Psoas muscle (tissue), 8 donors: ENCODE results near the gene TENM3. TPM values are rescaled to one million over a fixed set of nuclear protein-coding genes. Genes with fewer than 3 reads are reported as not detected.

ENCODE experiments used
- ATAC-seq, 4 donors: fragments of 200-7000 bp; cut with Tn5 transposase; one replicate each; pipeline ENCODE4 v1.9.1; 2020; ENCODE audit warnings: moderate library complexity in 3 of 4, mild to moderate bottlenecking in 2 of 4
- DNase-seq, 2 donors: peaks; one replicate each; pipeline ENCODE4 v3.0.0-alpha.2; 2020
- H3K27ac ChIP-seq: fragments of 200-600 bp; one replicate; pipeline ENCODE4 v1.8.0; 2022
- H3K27me3 ChIP-seq, 3 donors: fragments of 200-600 bp in 1 of 3; one replicate each; pipeline versions ENCODE4 v1.6.1 to v1.8.0; 2013 to 2022; ENCODE audit warnings: low read length in 2 of 3, mild to moderate bottlenecking in 2 of 3, moderate library complexity in 1 of 3; ENCODE audit not compliant: insufficient read depth in 3 of 3
- H3K36me3 ChIP-seq, 2 donors: fragments of 200-600 bp in 1 of 2; one replicate each; pipeline versions ENCODE4 v1.6.1 to v1.8.0; 2013 to 2022; ENCODE audit warnings: low read depth in 1 of 2, mild to moderate bottlenecking in 1 of 2, moderate library complexity in 1 of 2; ENCODE audit not compliant: insufficient read depth in 1 of 2
- H3K4me1 ChIP-seq: fragments of 200-600 bp; one replicate; pipeline ENCODE4 v1.8.0; 2022
- H3K4me3 ChIP-seq: fragments of 200-600 bp; one replicate; pipeline ENCODE4 v1.8.0; 2022; ENCODE audit warnings: mild to moderate bottlenecking
- H3K9me3 ChIP-seq: fragments of 200-600 bp; one replicate; pipeline ENCODE4 v1.8.0; 2022
- CTCF ChIP-seq: fragments of 200-600 bp; IDR thresholded peaks from one replicate; pipeline ENCODE4 v1.8.0; 2022; ENCODE audit warnings: antibody characterized with exemption
- WGBS, 3 donors: extraction: QIAGEN DNeasy Blood & Tissue Kit; methylation state at CpG; one replicate each; pipeline versions ENCODE4 v1.1.6 to v1.1.7; 2013; 5-methylcytosine and 5-hydroxymethylcytosine counted together
- intact Hi-C, 2 donors: fragments of 100-400 bp; cut with DNase I; formaldehyde crosslinking; loops; one replicate each; pipeline versions ENCODE4 v1.11.0 to v1.14.2; 2022
- polyA plus RNA-seq, 3 donors: library from polyadenylated mRNA; stranded (reverse); fragments of 200-250 nt; gene quantifications; one replicate each; pipeline ENCODE4 v1.2.3, GENCODE V29; 2013
- total RNA-seq, 4 donors: library from RNA; stranded (reverse); fragmentation: NEBNext Ultra II Directional in 2 of 4; extraction: Animal tissue kit (Norgen Biotek cat#: 25700) in 2 of 4; gene quantifications; one replicate each; pipeline versions ENCODE4 v1.2.1 to v1.2.4, GENCODE V29; 2021 to 2023
- donor health status: healthy with polysubstance abuse.
- donor health status: DM: no; HTN: no; CAD: no; lungs with moderate emphysema.
- donor health status: Bipolar disorder and iron deficiency.
- donor health status: healthy.
- donor health status: DM: yes; HTN: yes; CAD: no.
- donor health status: DM: no; HTN: no; CAD: no.
- donor health status: DM: no; HTN: no; CAD: no.
- donor health status: DM: yes; HTN: yes; CAD: no.

The TENM3 gene
- total and polyA plus RNA-seq, 7 donors, result 0.48 to 11.6 (median 5.3) TPM

DNA sequence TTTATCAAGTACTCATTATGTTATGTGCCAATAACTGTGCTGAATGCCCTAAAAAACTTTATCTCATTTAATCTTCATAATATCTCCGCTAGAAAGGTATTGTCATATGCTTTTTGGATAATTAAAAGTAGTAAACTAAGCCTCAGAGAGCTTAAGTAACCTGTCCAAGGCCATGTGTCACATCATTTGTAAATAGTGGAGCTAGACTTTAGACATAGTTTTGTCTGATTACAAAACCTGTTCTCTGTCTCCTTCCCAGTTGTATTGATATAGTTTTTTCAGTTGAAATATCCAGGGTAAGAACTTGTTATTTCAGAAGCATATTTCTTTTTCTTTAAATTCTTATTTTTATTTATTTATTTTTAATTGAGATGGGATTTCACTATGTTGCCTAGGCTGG, 66.7 kb downstream of the TENM3 start:
- WGBS, 3 donors, result 87 to 93% (median 89%) methylated on average over 1 of the region's 1 CpG
- no peak for TF ChIP-seq CTCF
- intact Hi-C loops, result no loop called here
- Histone ChIP-seq H3K4me3 (no peak overlapping the region), H3K36me3 (no peaks in the 10 kb centered on the region), H3K27ac (no peak overlapping the region), H3K27me3 (no peaks in the 10 kb centered on the region), H3K9me3 (peaks cover 14% of the 10 kb centered on the region), H3K4me1 (no peaks in the 10 kb centered on the region)
- ATAC-seq, result no peak
- DNase-seq, result no peak

GRCh38 chr4:182310316-182310715, 67.1 kb downstream of the TENM3 start:
- Histone ChIP-seq H3K4me3 (no peak overlapping the region), H3K27ac (no peak overlapping the region), H3K9me3 (peaks cover 14% of the 10 kb centered on the region), H3K4me1 (no peaks in the 10 kb centered on the region), H3K27me3 (no peaks in the 10 kb centered on the region), H3K36me3 (no peaks in the 10 kb centered on the region)
- no peak for TF ChIP-seq CTCF
- DNase-seq, result no peak
- intact Hi-C loops, result no loop called here
- WGBS, 3 donors, result 72 to 77% (median 73%) methylated on average over 5 of the region's 5 CpGs
- ATAC-seq, result no peak

DNA sequence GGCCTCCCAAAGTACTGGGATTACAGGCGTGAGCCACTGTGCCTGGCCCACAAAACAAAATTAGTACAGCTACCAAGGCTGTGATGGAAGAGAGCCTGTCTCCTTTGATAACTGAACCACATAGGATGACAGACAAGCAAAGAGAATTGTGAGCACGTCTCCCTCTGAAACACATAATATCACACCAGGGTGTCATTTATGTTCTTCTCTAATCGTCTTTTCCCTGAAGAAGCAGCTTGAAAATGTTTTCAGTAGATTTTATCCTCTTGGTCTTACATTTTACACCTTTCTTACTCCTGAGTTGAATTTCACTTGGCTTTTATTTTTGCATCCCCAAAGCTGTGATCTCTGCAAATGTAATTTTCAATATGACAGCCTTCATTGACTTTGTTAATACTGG, 67.8 kb downstream of the TENM3 start:
- no peaks in the 10 kb centered on the region for H3K4me1 ChIP-seq
- WGBS, 3 donors, result 62 to 80% (median 78%) methylated on average over 3 of the region's 3 CpGs
- no peak for TF ChIP-seq CTCF

GRCh38 chr4:182314537-182314936, 71.3 kb downstream of the TENM3 start:
- Histone ChIP-seq H3K27ac (no peak overlapping the region), H3K4me1 (no peaks in the 10 kb centered on the region), H3K4me3 (no peak overlapping the region), H3K9me3 (peaks cover 14% of the 10 kb centered on the region), H3K27me3 (no peaks in the 10 kb centered on the region), H3K36me3 (no peaks in the 10 kb centered on the region)
- intact Hi-C loops, result no loop called here
- 81 to 90% (median 84%) methylated on average over 2 of the region's 2 CpGs for WGBS, 3 donors
- no peak for DNase-seq
- no peak for TF ChIP-seq CTCF
- no peak for ATAC-seq

More for the DNA sequence above, 67.8 kb downstream of the TENM3 start:
- intact Hi-C loops, result no loop called here
- no peaks in the 10 kb centered on the region for H3K36me3 ChIP-seq
- no peak for DNase-seq
- H3K4me3 ChIP-seq, result no peak overlapping the region
- peaks cover 14% of the 10 kb centered on the region for H3K9me3 ChIP-seq
- no peak for ATAC-seq
- no peak overlapping the region for H3K27ac ChIP-seq
- no peaks in the 10 kb centered on the region for H3K27me3 ChIP-seq

GRCh38 chr4:182318256-182318655, 75.1 kb downstream of the TENM3 start:
- Histone ChIP-seq H3K4me3 (no peak overlapping the region), H3K36me3 (no peaks in the 10 kb centered on the region), H3K4me1 (no peaks in the 10 kb centered on the region), H3K9me3 (peaks cover 14% of the 10 kb centered on the region), H3K27ac (no peak overlapping the region), H3K27me3 (no peaks in the 10 kb centered on the region)
- no peak for DNase-seq
- TF ChIP-seq CTCF, result no peak
- 79 to 86% (median 81%) methylated on average over 1 of the region's 1 CpG for WGBS, 3 donors
- intact Hi-C loops, result loop anchor here in 1 of 2 donors (1.0 kb wide), 1 partner anchor 25 kb away; no protein-coding TSS in a partner anchor
- ATAC-seq, result no peak
